ENCODE data around the gene FCHSD2. TPM values are rescaled to one million over a fixed set of nuclear protein-coding genes. Genes with fewer than 3 reads are reported as not detected.

The FCHSD2 gene
- total and polyA plus RNA-seq, 9 of the 15 experiments (the other 6 are each of a cell fraction or from before 2014, with no cell fraction given): 1.8 to 14.7 (median 6.4) TPM

GRCh38 chr11:73155102-73155501 is 13.0 kb upstream of the FCHSD2 start:
- intact Hi-C loops (cut with micrococcal nuclease): no loop called here
- no peak overlapping the region for H2AFZ ChIP-seq (ENCODE audit: low read depth, low read length)
- in situ Hi-C loops (cut with MboI): no loop called here
- ChIA-PET POLR2A (interaction anchor here (0.7 to 2.1 kb wide), 2 partner anchors 12 to 487 kb away, joined by 3 to 12 read pairs; partner anchors contain the start of gene FCHSD2), CTCF (ENCODE audit: low intra/inter-chr PET ratio) (no interaction called here)
- no peak overlapping the region for H3K27ac ChIP-seq (ENCODE audit: extremely low read depth, low read depth, low read length)
- H3K4me2 ChIP-seq (ENCODE audit: insufficient read depth, low read length): no peak overlapping the region
- no peaks in the 10 kb centered on the region; the same call in 1 of the 2 replicates for H4K20me1 ChIP-seq (replicated peaks; ENCODE audit: control insufficient read depth, insufficient read depth, low read length)
- no peaks in the 10 kb centered on the region for H3K9me1 ChIP-seq (ENCODE audit: control insufficient read depth, insufficient read depth, low read length)
- H3K9me3 ChIP-seq (replicated peaks; ENCODE audit: control insufficient read depth, insufficient read depth, low read depth, low read length): no peaks in the 10 kb centered on the region
- TF ChIP-seq RBM39 (optimal IDR thresholded peaks at IDR 0.05; ENCODE audit: low read depth, low read length) (no peak), HDAC8 (tag; IDR thresholded peaks at IDR 0.05) (no peak), NEUROD1 (IDR thresholded peaks at IDR 0.05; ENCODE audit: borderline replicate concordance, low read depth, low read length, partially characterized antibody) (no peak), NR2C2 (CRISPR knock-in tag; IDR thresholded peaks at IDR 0.05) (no peak), NR2C2 (tag; IDR thresholded peaks at IDR 0.05) (no peak), ZNF830 (CRISPR knock-in tag; IDR thresholded peaks at IDR 0.05) (no peak)
- WGBS (ENCODE audit: insufficient coverage, low coverage, missing lambda C conversion rate): 73% methylated on average over 3 of the region's 4 CpGs
- ATAC-seq (no peak), FAIRE-seq (no peak), DNase-seq (ENCODE audit: extremely low read depth in 1 of 4, low spot score in 3 of 4) (no peak)
- H3K27me3 ChIP-seq (ENCODE audit: control insufficient read depth in 2 of 2, insufficient read depth in 2 of 2, low read length in 2 of 2): no peaks in the 10 kb centered on the region
- H3K79me2 ChIP-seq (ENCODE audit: control insufficient read depth, insufficient read depth, low read length): no peaks in the 10 kb centered on the region
- no TSS peak for BruUV-seq (replicated peaks)
- H3K36me3 ChIP-seq (ENCODE audit: control insufficient read depth, insufficient read depth, low read length): no peaks in the 10 kb centered on the region
- peaks cover 8 to 10% of the 10 kb centered on the region in 2 experiments for H3K4me1 ChIP-seq (replicated peaks in 1 of 2; ENCODE audit: control insufficient read depth in 2 of 2, insufficient read depth in 2 of 2, low read length in 2 of 2)
- H3K4me3 ChIP-seq: no peak overlapping the region
- no peak overlapping the region for H3K9ac ChIP-seq (ENCODE audit: insufficient read depth in 1 of 2, low read depth in 2 of 2, low read length in 2 of 2)

GRCh38 chr11:73154178-73154577 is 12.1 kb upstream of the FCHSD2 start:
- Histone ChIP-seq H3K4me2 (ENCODE audit: insufficient read depth, low read length) (no peak overlapping the region), H4K20me1 (replicated peaks; ENCODE audit: control insufficient read depth, insufficient read depth, low read length) (no peaks in the 10 kb centered on the region; the same call in 1 of the 2 replicates), H3K27me3 (ENCODE audit: control insufficient read depth in 2 of 2, insufficient read depth in 2 of 2, low read length in 2 of 2) (no peaks in the 10 kb centered on the region), H3K27ac (ENCODE audit: extremely low read depth, low read depth, low read length) (no peak overlapping the region), H3K36me3 (ENCODE audit: control insufficient read depth, insufficient read depth, low read length) (no peaks in the 10 kb centered on the region), H3K9ac (ENCODE audit: insufficient read depth in 1 of 2, low read depth in 2 of 2, low read length in 2 of 2) (peak overlapping the region in 1 of 2 experiments; percentile 17; a peak in 1 of 4 replicates), H3K4me1 (replicated peaks in 1 of 2; ENCODE audit: control insufficient read depth in 2 of 2, insufficient read depth in 2 of 2, low read length in 2 of 2) (peaks cover 5 to 6% of the 10 kb centered on the region in 2 experiments; a peak in 3 of 5 replicates), H3K9me1 (ENCODE audit: control insufficient read depth, insufficient read depth, low read length) (no peaks in the 10 kb centered on the region), H3K4me3 (no peak overlapping the region), H2AFZ (ENCODE audit: low read depth, low read length) (peak overlapping the region; percentile 3; the same call in 1 of the 2 replicates), H3K9me3 (replicated peaks; ENCODE audit: control insufficient read depth, insufficient read depth, low read depth, low read length) (no peaks in the 10 kb centered on the region), H3K79me2 (ENCODE audit: control insufficient read depth, insufficient read depth, low read length) (no peaks in the 10 kb centered on the region)
- ChIA-PET CTCF (ENCODE audit: low intra/inter-chr PET ratio) (no interaction called here), POLR2A (no interaction called here)
- BruUV-seq (replicated peaks): no TSS peak
- peak in 1 of 4 experiments; percentile 25 for DNase-seq (ENCODE audit: extremely low read depth in 1 of 4, low spot score in 3 of 4)
- no peak for FAIRE-seq
- intact Hi-C loops (cut with micrococcal nuclease): no loop called here
- no peak for ATAC-seq
- in situ Hi-C loops (cut with MboI): no loop called here
- 17% methylated on average over 3 of the region's 3 CpGs for WGBS (ENCODE audit: insufficient coverage, low coverage, missing lambda C conversion rate)
- 0 out of 2 replicates have a peak, but pooled peaks have one; percentile 5 for TF ChIP-seq SPI1 (IDR thresholded peaks at IDR 0.05; ENCODE audit: borderline replicate concordance, low read depth, low read length)
- no peak for TF ChIP-seq MIER1 (IDR thresholded peaks at IDR 0.05; ENCODE audit: low read depth)
- TF ChIP-seq LCOR (CRISPR knock-in tag; IDR thresholded peaks at IDR 0.05): no peak
- no peak for TF ChIP-seq ARID2 (IDR thresholded peaks at IDR 0.05)

Measured in K562 (cell line).